Measurements from ENCODE around the gene KLF18. TPM values are rescaled to one million over a fixed set of nuclear protein-coding genes. Genes with fewer than 3 reads are reported as not detected.
A peak's percentile ranks its signal among the peaks of the same experiment; 100 is the strongest.

The KLF18 gene
- polyA plus RNA-seq, 1 donor, result not detected

- H3K27me3 ChIP-seq (ENCODE audit: control insufficient read depth, insufficient read depth, low read length), result peaks cover 11% of the 10 kb centered on the region
- no peaks in the 10 kb centered on the region for H3K9me3 ChIP-seq (ENCODE audit: control insufficient read depth, low read depth, low read length)
- DNase-seq, result no peak
- no peak overlapping the region for H3K4me3 ChIP-seq (ENCODE audit: low read length)
- H3K27ac ChIP-seq (ENCODE audit: low read length), result no peak overlapping the region
- WGBS (ENCODE audit: insufficient coverage, low lambda C conversion rate), result no CpG with 5 or more reads among the region's 3 CpGs
- H3K4me1 ChIP-seq (ENCODE audit: control insufficient read depth, insufficient read depth, low read length), result no peaks in the 10 kb centered on the region
- no peaks in the 10 kb centered on the region for H3K36me3 ChIP-seq (ENCODE audit: control insufficient read depth, insufficient read depth, low read length)
These were observed 35.6 kb downstream of the KLF18 start for GRCh38 chr1:44105810-44106209.

- peaks cover 11% of the 10 kb centered on the region for H3K27me3 ChIP-seq (ENCODE audit: control insufficient read depth, insufficient read depth, low read length)
- WGBS (ENCODE audit: insufficient coverage, low lambda C conversion rate), result no CpG with 5 or more reads among the region's 46 CpGs
- H3K4me3 ChIP-seq (ENCODE audit: low read length), result no peak overlapping the region
- no peak overlapping the region for H3K27ac ChIP-seq (ENCODE audit: low read length)
- H3K4me1 ChIP-seq (ENCODE audit: control insufficient read depth, insufficient read depth, low read length), result no peaks in the 10 kb centered on the region
- H3K36me3 ChIP-seq (ENCODE audit: control insufficient read depth, insufficient read depth, low read length), result no peaks in the 10 kb centered on the region
- DNase-seq, result peak in 1 of 2 donors; percentile 9
- H3K9me3 ChIP-seq (ENCODE audit: control insufficient read depth, low read depth, low read length), result no peaks in the 10 kb centered on the region
These were observed 37.9 kb downstream of the KLF18 start for GRCh38 chr1:44103270-44104131.

- whole genome bisulfite sequencing (ENCODE audit: insufficient coverage, low lambda C conversion rate), result 67% methylated on average over 1 of the region's 7 CpGs
- Histone ChIP-seq H3K4me3 (ENCODE audit: low read length) (no peak overlapping the region), H3K27ac (ENCODE audit: low read length) (no peak overlapping the region), H3K27me3 (ENCODE audit: control insufficient read depth, insufficient read depth, low read length) (peaks cover 7% of the 10 kb centered on the region), H3K9me3 (ENCODE audit: control insufficient read depth, low read depth, low read length) (no peaks in the 10 kb centered on the region), H3K36me3 (ENCODE audit: control insufficient read depth, insufficient read depth, low read length) (no peaks in the 10 kb centered on the region), H3K4me1 (ENCODE audit: control insufficient read depth, insufficient read depth, low read length) (no peaks in the 10 kb centered on the region)
- no peak for DNase-seq
These were observed 40.1 kb downstream of the KLF18 start for GRCh38 chr1:44101328-44101727.

GRCh38 chr1:44100183-44100868 lies 41.1 kb downstream of the KLF18 start:
- Histone ChIP-seq H3K4me3 (ENCODE audit: low read length) (no peak overlapping the region), H3K27me3 (ENCODE audit: control insufficient read depth, insufficient read depth, low read length) (no peaks in the 10 kb centered on the region), H3K4me1 (ENCODE audit: control insufficient read depth, insufficient read depth, low read length) (no peaks in the 10 kb centered on the region), H3K27ac (ENCODE audit: low read length) (no peak overlapping the region), H3K36me3 (ENCODE audit: control insufficient read depth, insufficient read depth, low read length) (no peaks in the 10 kb centered on the region), H3K9me3 (ENCODE audit: control insufficient read depth, low read depth, low read length) (no peaks in the 10 kb centered on the region)
- 96% methylated on average over 4 of the region's 9 CpGs for WGBS (ENCODE audit: insufficient coverage, low lambda C conversion rate)
- no peak for DNase-seq

GRCh38 chr1:44094047-44094446 lies 47.4 kb downstream of the KLF18 start:
- H3K27ac ChIP-seq (ENCODE audit: low read length), result no peak overlapping the region
- 80% methylated on average over 1 of the region's 2 CpGs for WGBS (ENCODE audit: insufficient coverage, low lambda C conversion rate)
- no peaks in the 10 kb centered on the region for H3K4me1 ChIP-seq (ENCODE audit: control insufficient read depth, insufficient read depth, low read length)

GRCh38 chr1:44090429-44091252 lies 50.8 kb downstream of the KLF18 start:
- WGBS (ENCODE audit: insufficient coverage, low lambda C conversion rate), result 79% methylated on average over 2 of the region's 10 CpGs

More at GRCh38 chr1:44094047-44094446, 47.4 kb downstream of the KLF18 start:
- Histone ChIP-seq H3K36me3 (ENCODE audit: control insufficient read depth, insufficient read depth, low read length) (no peaks in the 10 kb centered on the region), H3K4me3 (ENCODE audit: low read length) (no peak overlapping the region), H3K27me3 (ENCODE audit: control insufficient read depth, insufficient read depth, low read length) (no peaks in the 10 kb centered on the region), H3K9me3 (ENCODE audit: control insufficient read depth, low read depth, low read length) (no peaks in the 10 kb centered on the region)
- no peak for DNase-seq

GRCh38 chr1:44089371-44090048 lies 51.9 kb downstream of the KLF18 start:
- WGBS (ENCODE audit: insufficient coverage, low lambda C conversion rate), result 90% methylated on average over 2 of the region's 13 CpGs
- DNase-seq, result no peak
- Histone ChIP-seq H3K36me3 (ENCODE audit: control insufficient read depth, insufficient read depth, low read length) (no peaks in the 10 kb centered on the region), H3K27ac (ENCODE audit: low read length) (no peak overlapping the region), H3K9me3 (ENCODE audit: control insufficient read depth, low read depth, low read length) (no peaks in the 10 kb centered on the region), H3K27me3 (ENCODE audit: control insufficient read depth, insufficient read depth, low read length) (no peaks in the 10 kb centered on the region), H3K4me1 (ENCODE audit: control insufficient read depth, insufficient read depth, low read length) (no peaks in the 10 kb centered on the region), H3K4me3 (ENCODE audit: low read length) (no peak overlapping the region)

More at GRCh38 chr1:44090429-44091252, 50.8 kb downstream of the KLF18 start:
- H3K4me3 ChIP-seq (ENCODE audit: low read length), result no peak overlapping the region
- no peak for DNase-seq
- H3K36me3 ChIP-seq (ENCODE audit: control insufficient read depth, insufficient read depth, low read length), result no peaks in the 10 kb centered on the region
- no peaks in the 10 kb centered on the region for H3K9me3 ChIP-seq (ENCODE audit: control insufficient read depth, low read depth, low read length)
- H3K4me1 ChIP-seq (ENCODE audit: control insufficient read depth, insufficient read depth, low read length), result no peaks in the 10 kb centered on the region
- no peak overlapping the region for H3K27ac ChIP-seq (ENCODE audit: low read length)
- H3K27me3 ChIP-seq (ENCODE audit: control insufficient read depth, insufficient read depth, low read length), result no peaks in the 10 kb centered on the region

Other genes with a start within 250 kb of the KLF18 start
- gene ARTN, start 207.8 kb downstream of the KLF18 start, polyA plus RNA-seq, result 1.4 TPM
- gene IPO13, start 194.7 kb downstream of the KLF18 start, polyA plus RNA-seq, result 26.1 TPM
- gene DPH2, start 171.6 kb downstream of the KLF18 start, polyA plus RNA-seq, result 19.9 TPM
- 113 TPM for gene ATP6V0B, start 166.7 kb downstream of the KLF18 start, polyA plus RNA-seq
- 37.4 TPM for gene B4GALT2, start 162.4 kb downstream of the KLF18 start, polyA plus RNA-seq
- 23.4 TPM for gene CCDC24, start 150.0 kb downstream of the KLF18 start, polyA plus RNA-seq
- 3.5 TPM for gene SLC6A9, start 110.2 kb downstream of the KLF18 start, polyA plus RNA-seq
- gene KLF17, start 22.8 kb downstream of the KLF18 start, polyA plus RNA-seq, result 0.04 TPM
- gene DMAP1, start 71.8 kb upstream of the KLF18 start, polyA plus RNA-seq, result 54.6 TPM
- gene ERI3, start 213.6 kb upstream of the KLF18 start, polyA plus RNA-seq, result 38.3 TPM

All from large intestine (tissue), 3 donors.